Brain microvascular endothelial cell (primary cell): ENCODE measurements around the gene ERBB4.

Experiments
- DNase-seq: peaks from one replicate; pipeline ENCODE4 v3.0.0-alpha.2; 2020
- H3K27ac ChIP-seq: fragments of 250-450 bp; sonication (Bioruptor Pico); 2 replicates; pipeline ENCODE4 v1.5.1; 2020; ENCODE audit warnings: mild to moderate bottlenecking, moderate library complexity
- H3K27me3 ChIP-seq: fragments of 250-450 bp; sonication (Bioruptor Pico); replicated peaks from 2 replicates; pipeline ENCODE4 v1.5.1; 2020; ENCODE audit warnings: mild to moderate bottlenecking
- H3K36me3 ChIP-seq: fragments of 250-450 bp; sonication (Bioruptor Pico); replicated peaks from 2 replicates; pipeline ENCODE4 v1.5.1; 2020; ENCODE audit warnings: mild to moderate bottlenecking
- H3K4me3 ChIP-seq: 2 replicates; pipeline ENCODE4 v1.5.1; 2011; ENCODE audit warnings: low read depth, mild to moderate bottlenecking, control low read depth, low read length, moderate library complexity
- in situ Hi-C: cut with HindIII; loops from 2 replicates; pipeline ENCODE4 v1.10.0; 2017; ENCODE audit warnings: low sequenced_read_pairs, low pct_ligation_motif_present
- TF ChIP-seq, protein P1 (sequence below): IDR thresholded peaks from 2 replicates; pipeline ENCODE4 v1.5.1; 2011; ENCODE audit warnings: low read depth, mild to moderate bottlenecking, moderate library complexity, low read length, control low read depth, inconsistent platforms; ENCODE audit errors: missing control alignments

ERBB4 gene

DNA sequence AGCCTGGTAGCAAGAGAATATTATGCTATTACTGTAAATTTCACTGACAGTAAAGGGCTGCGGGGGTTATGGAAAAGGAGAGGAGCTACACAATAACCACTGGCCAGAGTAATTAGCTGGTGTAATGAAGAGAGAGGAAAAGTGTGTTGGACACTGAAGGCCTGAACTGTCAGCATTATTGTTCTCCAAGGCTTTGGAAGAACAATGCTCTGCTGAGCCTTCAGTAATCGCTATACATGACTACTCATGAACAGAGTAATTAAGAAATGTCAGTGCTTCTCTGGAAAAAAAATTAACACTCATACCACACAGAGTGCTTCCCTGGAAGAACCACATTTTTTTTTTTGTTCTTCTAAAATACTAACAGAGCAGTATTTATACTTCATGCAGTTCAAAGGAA, 1050.9 kb downstream of the ERBB4 start:
- DNase-seq: no peak
- Histone ChIP-seq H3K27me3 (no peaks in the 10 kb centered on the region), H3K4me3 (no peak overlapping the region), H3K27ac (no peak overlapping the region), H3K36me3 (no peaks in the 10 kb centered on the region)
- in situ Hi-C loops: no loop called here
- TF ChIP-seq, protein P1, sequence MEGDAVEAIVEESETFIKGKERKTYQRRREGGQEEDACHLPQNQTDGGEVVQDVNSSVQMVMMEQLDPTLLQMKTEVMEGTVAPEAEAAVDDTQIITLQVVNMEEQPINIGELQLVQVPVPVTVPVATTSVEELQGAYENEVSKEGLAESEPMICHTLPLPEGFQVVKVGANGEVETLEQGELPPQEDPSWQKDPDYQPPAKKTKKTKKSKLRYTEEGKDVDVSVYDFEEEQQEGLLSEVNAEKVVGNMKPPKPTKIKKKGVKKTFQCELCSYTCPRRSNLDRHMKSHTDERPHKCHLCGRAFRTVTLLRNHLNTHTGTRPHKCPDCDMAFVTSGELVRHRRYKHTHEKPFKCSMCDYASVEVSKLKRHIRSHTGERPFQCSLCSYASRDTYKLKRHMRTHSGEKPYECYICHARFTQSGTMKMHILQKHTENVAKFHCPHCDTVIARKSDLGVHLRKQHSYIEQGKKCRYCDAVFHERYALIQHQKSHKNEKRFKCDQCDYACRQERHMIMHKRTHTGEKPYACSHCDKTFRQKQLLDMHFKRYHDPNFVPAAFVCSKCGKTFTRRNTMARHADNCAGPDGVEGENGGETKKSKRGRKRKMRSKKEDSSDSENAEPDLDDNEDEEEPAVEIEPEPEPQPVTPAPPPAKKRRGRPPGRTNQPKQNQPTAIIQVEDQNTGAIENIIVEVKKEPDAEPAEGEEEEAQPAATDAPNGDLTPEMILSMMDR: no peak

DNA sequence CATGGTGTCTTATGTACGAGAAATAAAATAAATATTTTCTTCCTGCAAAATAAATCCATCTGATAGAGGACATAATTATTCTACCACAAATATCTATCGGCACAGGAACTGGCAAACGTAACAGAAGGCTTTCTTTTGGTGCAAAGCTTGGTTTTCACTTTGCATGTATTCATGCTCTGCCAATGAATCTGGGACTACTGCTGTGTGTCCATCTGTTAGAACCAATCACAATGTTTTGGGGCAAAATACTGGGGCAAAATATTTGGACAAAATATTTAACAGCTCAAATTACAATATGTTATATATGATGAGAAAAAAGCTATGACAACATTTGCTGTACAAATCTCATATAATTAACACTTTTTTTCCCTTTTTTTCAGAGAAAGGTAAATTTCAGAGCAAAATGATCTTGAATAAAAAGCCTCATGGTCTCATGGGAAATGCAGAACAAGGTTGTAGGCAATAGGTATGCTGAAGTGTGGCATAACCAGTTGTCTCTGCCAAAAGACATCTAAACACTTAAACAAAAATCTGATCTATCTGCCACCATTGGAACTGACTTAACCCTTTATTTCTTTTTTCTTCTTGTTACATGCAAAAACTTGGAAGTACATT, 1059.0 kb downstream of the ERBB4 start:
- H3K4me3 ChIP-seq: no peak overlapping the region
- in situ Hi-C loops: no loop called here
- no peak for DNase-seq
- TF ChIP-seq, protein P1: no peak
- H3K27me3 ChIP-seq: no peaks in the 10 kb centered on the region
- no peak overlapping the region for H3K27ac ChIP-seq
- H3K36me3 ChIP-seq: no peaks in the 10 kb centered on the region

DNA sequence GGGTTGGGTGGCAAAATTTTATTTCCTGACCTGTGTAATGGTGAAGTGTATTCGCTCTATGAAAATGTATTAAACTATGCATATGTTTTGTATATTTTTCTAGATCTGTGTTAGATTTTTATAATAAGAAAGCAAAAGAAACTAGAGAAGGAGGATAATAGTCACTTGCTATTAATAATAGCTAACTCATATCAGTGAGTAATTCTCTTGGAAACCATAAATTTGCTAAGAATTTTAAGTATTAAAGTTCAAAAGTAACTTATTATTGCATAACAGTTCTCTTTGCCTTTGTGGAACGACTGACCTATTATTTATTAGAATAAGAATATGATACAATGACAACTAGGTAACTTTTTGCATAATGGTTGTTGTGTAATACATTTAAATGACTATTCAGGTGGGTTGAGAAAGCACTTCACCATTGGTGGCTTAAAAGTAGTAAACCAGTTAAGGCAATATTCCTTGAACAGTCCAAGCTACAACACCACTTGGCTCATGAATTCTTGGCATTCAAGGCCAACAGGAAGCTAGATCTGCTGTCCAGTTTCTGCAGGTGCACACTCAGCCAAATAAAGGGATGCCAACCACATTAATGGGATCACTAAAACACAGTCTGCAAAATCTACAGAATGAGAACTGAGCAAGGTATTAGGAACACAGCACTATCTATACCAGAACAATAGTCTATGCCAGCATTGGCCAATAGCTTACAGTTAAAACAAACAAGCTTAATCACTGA, 1060.9 kb downstream of the ERBB4 start:
- Histone ChIP-seq H3K4me3 (no peak overlapping the region), H3K27ac (no peak overlapping the region), H3K36me3 (no peaks in the 10 kb centered on the region), H3K27me3 (no peaks in the 10 kb centered on the region)
- TF ChIP-seq, protein P1: no peak
- in situ Hi-C loops: no loop called here
- no peak for DNase-seq

DNA sequence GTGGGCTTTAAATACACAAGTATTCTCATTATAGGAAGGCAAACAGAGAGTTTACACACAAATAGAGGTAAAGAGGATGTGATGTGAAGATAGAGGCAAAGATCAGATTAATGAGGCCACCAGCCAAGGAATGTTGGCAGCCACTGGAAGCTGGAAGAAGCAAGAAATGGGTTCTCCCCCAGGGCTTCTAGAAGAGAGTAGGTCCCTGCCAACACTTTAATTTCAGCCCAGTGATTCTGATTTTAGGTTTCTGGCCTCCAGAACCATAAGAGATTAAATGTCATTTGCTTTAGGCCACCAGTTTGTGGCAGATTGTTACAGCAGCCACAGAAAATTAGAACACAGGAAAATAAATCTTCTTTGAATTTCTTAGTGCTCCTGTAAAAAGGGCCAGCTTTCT, 1065.5 kb downstream of the ERBB4 start:
- Histone ChIP-seq H3K27me3 (no peaks in the 10 kb centered on the region), H3K27ac (no peak overlapping the region), H3K36me3 (no peaks in the 10 kb centered on the region), H3K4me3 (no peak overlapping the region)
- TF ChIP-seq, protein P1: no peak
- in situ Hi-C loops: no loop called here
- DNase-seq: no peak

DNA sequence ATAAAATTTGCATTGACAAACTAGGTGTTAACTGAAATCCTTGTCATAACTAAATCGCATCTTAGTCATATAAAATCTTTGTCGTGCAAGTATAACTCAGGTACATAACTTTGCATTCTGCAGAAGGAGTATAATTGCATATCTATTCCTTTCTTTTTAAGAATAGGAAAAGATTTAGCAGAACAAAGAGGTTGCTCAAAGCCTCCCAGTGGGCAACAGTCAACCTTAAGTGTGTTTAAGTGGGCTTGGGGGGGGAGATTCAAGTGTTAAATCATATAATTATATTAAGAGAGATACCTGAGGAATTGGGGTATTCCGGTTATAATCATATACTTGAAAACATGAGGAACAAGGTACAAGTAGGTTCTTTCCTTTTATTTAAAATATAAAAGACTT, 1068.9 kb downstream of the ERBB4 start:
- no peaks in the 10 kb centered on the region for H3K27me3 ChIP-seq
- no peak overlapping the region for H3K4me3 ChIP-seq
- TF ChIP-seq, protein P1: no peak
- no peak for DNase-seq
- no peaks in the 10 kb centered on the region for H3K36me3 ChIP-seq
- in situ Hi-C loops: no loop called here
- no peak overlapping the region for H3K27ac ChIP-seq
